Measurements from ENCODE around the gene NOL12. TPM values are rescaled to one million over a fixed set of nuclear protein-coding genes. Genes with fewer than 3 reads are reported as not detected.

NOL12 gene, protein sequence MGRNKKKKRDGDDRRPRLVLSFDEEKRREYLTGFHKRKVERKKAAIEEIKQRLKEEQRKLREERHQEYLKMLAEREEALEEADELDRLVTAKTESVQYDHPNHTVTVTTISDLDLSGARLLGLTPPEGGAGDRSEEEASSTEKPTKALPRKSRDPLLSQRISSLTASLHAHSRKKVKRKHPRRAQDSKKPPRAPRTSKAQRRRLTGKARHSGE
- total RNA-seq = 48.0 and 60.5 TPM in 2 replicates

DNA sequence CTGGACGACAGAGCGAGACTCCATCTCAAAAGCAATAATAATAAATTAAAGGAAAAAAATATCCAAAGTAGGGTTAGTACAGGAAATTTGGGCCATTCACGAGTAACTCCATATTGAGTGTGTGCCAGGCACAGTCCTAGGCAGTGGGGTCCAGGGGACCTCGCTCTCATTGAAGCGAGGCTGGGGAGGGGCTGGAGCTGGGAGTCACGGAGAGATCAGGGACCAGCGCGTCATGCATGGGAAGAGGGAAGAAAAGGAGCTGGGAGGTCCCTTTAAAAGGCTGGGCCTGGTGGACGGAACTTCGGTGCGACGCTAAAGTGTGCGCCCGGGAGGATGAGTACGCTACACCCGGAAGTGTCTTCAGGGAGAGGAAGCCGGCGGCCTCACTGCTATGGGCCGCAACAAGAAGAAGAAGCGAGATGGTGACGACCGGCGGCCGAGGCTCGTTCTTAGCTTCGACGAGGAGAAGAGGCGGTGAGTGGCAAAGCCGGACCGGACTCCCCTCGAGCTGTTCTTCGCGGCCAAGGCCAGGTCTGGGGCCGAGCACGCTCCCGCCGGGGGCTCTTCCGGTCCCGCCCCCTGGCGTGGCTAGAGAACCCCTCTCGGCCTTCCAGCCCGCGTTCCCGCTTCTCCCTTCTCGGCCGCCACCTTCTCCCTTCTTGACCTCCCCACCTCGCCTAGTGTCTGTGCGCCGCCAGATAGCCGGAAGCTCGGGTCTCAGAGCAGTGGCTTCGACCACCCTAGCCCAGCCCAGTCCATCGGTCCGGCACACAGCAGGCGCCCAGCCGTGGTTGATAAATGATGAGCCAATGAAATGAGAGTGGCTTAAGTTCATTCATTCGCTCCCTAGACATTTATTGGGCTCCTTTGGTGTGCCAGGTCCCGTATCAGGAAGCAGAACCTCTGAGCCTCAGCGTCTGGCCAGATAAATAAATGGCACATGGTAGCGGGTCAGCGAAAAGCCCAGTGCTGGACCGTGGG lies at the start of gene NOL12:
TSS of gene NOL12 (plus strand) at position 342 of the 981 bp plus-strand sequence. CDS start at position 392, 50 bp downstream.

GRCh38 chr22:37639070-37639760 lies 46.9 kb upstream of the NOL12 start, which contains the start of gene SH3BP1:
Gene SH3BP1, plus strand, starts transcription at chr22:37639669. Its CDS starts 119 bp downstream, at chr22:37639788.

GRCh38 chr22:37658133-37659065 lies 27.7 kb upstream of the NOL12 start, which contains the start of gene PDXP:
Gene PDXP, plus strand, starts transcription at chr22:37658723. Its CDS starts 60 bp downstream, at chr22:37658783.

DNA sequence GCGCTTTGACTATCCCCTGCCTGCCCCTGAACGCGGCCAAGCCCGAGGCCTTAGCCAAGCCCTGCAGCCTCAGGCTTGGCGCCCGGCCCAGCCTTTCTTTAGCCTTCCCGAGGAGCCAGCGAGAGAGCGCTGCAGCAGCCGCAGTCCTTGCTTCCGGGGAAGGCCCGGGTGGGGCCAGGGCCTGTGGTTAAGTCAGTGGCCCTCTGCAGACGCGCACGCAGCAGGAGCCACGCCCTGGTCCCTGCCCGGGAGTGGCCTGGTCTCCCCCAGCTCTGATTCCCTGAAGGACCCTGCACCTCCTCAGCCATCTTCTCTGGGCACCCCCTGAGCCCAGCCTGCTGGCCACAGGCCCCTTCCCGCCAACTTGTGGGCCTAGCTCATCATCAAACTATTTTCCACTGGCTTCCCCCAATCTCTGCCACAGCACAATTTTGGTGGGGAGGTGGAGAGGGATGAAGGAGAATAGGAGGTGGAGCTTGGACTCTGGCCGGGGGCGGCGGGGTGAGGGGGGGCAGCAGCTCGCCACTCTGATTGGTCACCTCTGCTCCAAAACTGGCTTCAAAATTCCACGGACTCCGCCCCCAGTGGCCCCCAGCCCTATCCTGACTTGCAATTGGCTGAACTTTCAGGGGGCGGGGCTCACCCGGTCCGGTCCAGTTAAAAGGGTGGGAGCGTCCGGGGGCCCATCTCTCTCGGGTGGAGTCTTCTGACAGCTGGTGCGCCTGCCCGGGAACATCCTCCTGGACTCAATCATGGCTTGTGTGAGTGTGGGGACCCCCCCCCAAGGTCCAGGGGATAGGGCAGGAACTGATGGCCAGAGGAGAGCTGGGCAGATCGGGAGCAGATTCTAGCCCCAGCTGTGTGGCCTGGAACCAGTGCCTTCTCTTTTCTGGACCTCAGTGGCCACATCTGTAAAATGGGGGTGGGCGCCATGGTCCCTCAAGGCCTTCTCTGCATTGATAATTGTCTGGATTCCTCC lies 10.9 kb upstream of the NOL12 start, which contains the start of gene LGALS1:
TSS of gene LGALS1 (plus strand) at position 686 of the 979 bp plus-strand sequence. CDS start at position 753, 67 bp downstream.

DNA sequence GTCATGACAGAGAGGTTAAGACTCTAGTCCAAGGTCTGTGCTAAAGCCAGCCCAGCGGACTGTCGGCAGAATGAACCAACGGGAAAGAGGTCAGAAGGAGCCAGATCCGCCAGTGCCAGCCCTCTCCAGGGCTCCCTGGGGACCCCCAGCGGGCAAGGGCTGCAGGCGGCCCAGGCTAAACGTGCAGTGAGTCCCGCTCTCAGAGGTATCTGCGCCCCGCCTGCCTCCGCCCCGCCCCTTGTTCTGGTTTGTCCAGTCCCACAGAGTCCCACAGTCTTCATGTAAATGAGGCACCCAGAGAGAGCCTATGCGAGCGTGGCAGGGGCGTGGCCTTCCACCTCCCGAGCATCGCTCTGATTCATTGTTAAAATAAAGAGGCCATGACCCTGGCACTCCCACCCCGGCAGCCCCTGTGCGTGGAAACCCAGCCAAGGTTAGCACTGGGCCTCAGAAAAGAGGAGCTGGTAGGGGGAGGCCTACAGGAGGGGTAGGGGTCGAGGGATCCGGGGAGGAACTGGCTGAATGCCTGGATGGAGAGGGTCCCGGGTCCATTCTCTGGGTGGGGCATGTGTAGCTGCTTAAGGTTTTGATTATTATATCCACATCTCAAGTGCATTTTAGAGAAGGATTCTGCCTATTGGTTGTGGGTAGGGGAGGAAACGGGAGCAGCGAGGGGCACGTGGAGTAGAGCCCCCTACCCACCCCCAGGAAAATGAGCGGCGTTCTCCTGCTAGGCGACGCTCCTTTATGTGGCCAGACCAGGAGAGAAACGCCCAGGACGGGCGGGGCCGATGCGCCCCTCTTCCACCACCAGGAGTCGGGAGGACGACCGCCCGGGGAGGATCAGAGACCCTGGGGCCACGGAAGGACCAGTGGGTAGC lies 10.8 kb downstream of the NOL12 start, which contains the start of gene TRIOBP:
TSS of gene TRIOBP (plus strand) at position 392 of the 881 bp plus-strand sequence. CDS start 4,318 bp downstream, outside the sequence.

Other genes starting within 250 kb of the NOL12 start
- gene MFNG, start 200.0 kb upstream of the NOL12 start, total RNA-seq = 147 and 154 TPM in 2 replicates
- 35.2 and 36.6 TPM in 2 replicates for gene CARD10, start 166.9 kb upstream of the NOL12 start, total RNA-seq
- 79.8 and 81.1 TPM in 2 replicates for gene CDC42EP1, start 125.9 kb upstream of the NOL12 start, total RNA-seq
- gene LGALS2, start 106.3 kb upstream of the NOL12 start, total RNA-seq = not detected in 2 replicates
- 34.7 and 37.1 TPM in 2 replicates for gene GGA1, start 77.5 kb upstream of the NOL12 start, total RNA-seq
- 0.59 and 0.93 TPM in 2 replicates for gene SH3BP1, start 46.7 kb upstream of the NOL12 start, total RNA-seq
- gene PDXP, start 27.6 kb upstream of the NOL12 start, total RNA-seq = 12.6 and 12.8 TPM in 2 replicates
- 9,481 and 10,312 TPM in 2 replicates for gene LGALS1, start 10.7 kb upstream of the NOL12 start, total RNA-seq
- gene TRIOBP, start 10.7 kb downstream of the NOL12 start, total RNA-seq = 160 and 164 TPM in 2 replicates
- gene GCAT, start 121.6 kb downstream of the NOL12 start, total RNA-seq = 21.4 and 25.4 TPM in 2 replicates
- not detected in 2 replicates for gene GALR3, start 137.0 kb downstream of the NOL12 start, total RNA-seq
- gene ANKRD54, start 158.0 kb downstream of the NOL12 start, total RNA-seq = 53.6 and 56.5 TPM in 2 replicates
- 325 and 326 TPM in 2 replicates for gene EIF3L, start 163.1 kb downstream of the NOL12 start, total RNA-seq
- 58.0 and 62.5 TPM in 2 replicates for gene MICALL1, start 220.0 kb downstream of the NOL12 start, total RNA-seq

Data from mammary microvascular endothelial cell (primary cell).